Lower lobe of right lung (tissue), 2 donors: Measurements from ENCODE around the gene GLB1L3. TPM values are rescaled to one million over a fixed set of nuclear protein-coding genes. Genes with fewer than 3 reads are reported as not detected.

ENCODE experiments used
- ATAC-seq, 2 donors: fragments of 200-7000 bp; cut with Tn5 transposase; one replicate each; pipeline ENCODE4 v1.9.1; 2020 to 2022; ENCODE audit warnings: mild to moderate bottlenecking in 2 of 2, moderate library complexity in 2 of 2
- DNase-seq: peaks from one replicate; pipeline ENCODE4 v3.0.0-alpha.2; 2020
- H3K27ac ChIP-seq: fragments of 200-600 bp; one replicate; pipeline ENCODE4 v1.8.0; 2022
- H3K27me3 ChIP-seq: fragments of 200-600 bp; one replicate; pipeline ENCODE4 v1.8.0; 2022; ENCODE audit warnings: low read depth
- H3K36me3 ChIP-seq: fragments of 200-600 bp; one replicate; pipeline ENCODE4 v1.8.0; 2022; ENCODE audit warnings: mild to moderate bottlenecking
- H3K4me1 ChIP-seq: fragments of 200-600 bp; one replicate; pipeline ENCODE4 v1.8.0; 2022
- H3K4me3 ChIP-seq: fragments of 200-600 bp; one replicate; pipeline ENCODE4 v1.8.0; 2022; ENCODE audit warnings: mild to moderate bottlenecking
- H3K9me3 ChIP-seq: fragments of 200-600 bp; one replicate; pipeline ENCODE4 v1.8.0; 2022
- CTCF ChIP-seq: fragments of 200-600 bp; IDR thresholded peaks from one replicate; pipeline ENCODE4 v1.8.0; 2022; ENCODE audit warnings: antibody characterized with exemption, mild to moderate bottlenecking
- intact Hi-C: fragments of 100-400 bp; cut with DNase I; formaldehyde crosslinking; loops from one replicate; pipeline ENCODE4 v1.11.0; 2022
- total RNA-seq: library from RNA; stranded (reverse); fragmentation: NEBNext Ultra II Directional; extraction: Animal tissue kit (Norgen Biotek cat#: 25700); gene quantifications from one replicate; pipeline ENCODE4 v1.2.1, GENCODE V29; 2021
- donor health status: DM: no; HTN: yes; CAD: no; lungs with severe emphysema.

The GLB1L3 gene
- total RNA-seq, 1 donor from 2014 or later = 0.27 TPM

- H3K27me3 ChIP-seq = peaks cover 13% of the 10 kb centered on the region
- ATAC-seq (peak; percentile 11 to 50), DNase-seq (no peak)
- H3K36me3 ChIP-seq = peaks cover 33% of the 10 kb centered on the region
- intact Hi-C loops = no loop called here
- no peak overlapping the region for H3K4me3 ChIP-seq
- H3K9me3 ChIP-seq = no peaks in the 10 kb centered on the region
- no peak for TF ChIP-seq CTCF
- peak overlapping the region; percentile 61 for H3K27ac ChIP-seq
- peaks cover 24% of the 10 kb centered on the region for H3K4me1 ChIP-seq
Measured at GRCh38 chr11:134266440-134266839, 9.7 kb upstream of the GLB1L3 start.

DNA sequence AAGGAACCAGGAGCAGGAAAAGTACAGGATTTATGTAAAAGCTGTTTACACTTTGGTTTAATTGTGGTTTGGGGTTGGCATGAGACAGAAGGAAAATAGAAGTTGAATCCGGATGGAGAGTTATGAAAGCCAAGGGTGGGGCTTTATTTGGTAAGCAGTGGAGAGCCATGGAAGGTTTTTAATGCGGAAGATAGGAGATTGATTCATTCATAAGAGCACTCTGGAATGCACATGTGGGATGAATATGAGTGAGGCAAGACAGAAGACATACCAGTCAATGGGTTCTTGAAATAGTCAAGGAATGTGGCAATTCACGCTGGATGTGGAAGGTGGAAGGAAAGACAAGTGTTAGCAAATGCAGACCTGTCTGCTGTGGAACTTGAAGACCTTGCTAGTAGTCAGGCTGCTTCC is 9.3 kb upstream of the GLB1L3 start:
- ATAC-seq (peak; percentile 79 to 92), DNase-seq (no peak)
- no peak overlapping the region for H3K4me3 ChIP-seq
- peak overlapping the region; percentile 61 for H3K27ac ChIP-seq
- no peak for TF ChIP-seq CTCF
- no peaks in the 10 kb centered on the region for H3K9me3 ChIP-seq
- peaks cover 17% of the 10 kb centered on the region for H3K27me3 ChIP-seq
- H3K4me1 ChIP-seq = peaks cover 24% of the 10 kb centered on the region
- intact Hi-C loops = no loop called here
- peaks cover 29% of the 10 kb centered on the region for H3K36me3 ChIP-seq

DNA sequence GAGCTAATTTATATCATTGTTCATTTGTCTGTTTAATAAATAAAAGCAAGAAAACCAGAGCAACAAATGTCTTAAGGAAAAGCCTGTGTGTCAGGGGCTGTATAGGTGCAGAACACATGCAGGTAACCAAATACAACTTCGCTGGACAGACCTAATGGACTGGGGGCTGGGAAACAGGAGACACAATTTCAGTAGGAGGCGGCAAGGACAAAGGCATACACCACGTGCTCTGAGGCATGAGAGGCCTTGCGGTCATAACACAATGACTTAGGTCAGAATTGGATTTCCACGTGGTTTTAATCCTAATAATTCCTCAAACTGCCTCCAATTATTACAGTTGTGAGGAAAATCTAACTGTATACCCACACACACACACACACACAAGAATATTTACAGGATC is 8.7 kb upstream of the GLB1L3 start:
- intact Hi-C loops = no loop called here
- H3K9me3 ChIP-seq = no peaks in the 10 kb centered on the region
- TF ChIP-seq CTCF = no peak
- ATAC-seq (no peak), DNase-seq (no peak)
- H3K27me3 ChIP-seq = peaks cover 23% of the 10 kb centered on the region
- H3K4me1 ChIP-seq = peaks cover 24% of the 10 kb centered on the region
- H3K36me3 ChIP-seq = peaks cover 23% of the 10 kb centered on the region
- no peak overlapping the region for H3K4me3 ChIP-seq
- H3K27ac ChIP-seq = no peak overlapping the region

DNA sequence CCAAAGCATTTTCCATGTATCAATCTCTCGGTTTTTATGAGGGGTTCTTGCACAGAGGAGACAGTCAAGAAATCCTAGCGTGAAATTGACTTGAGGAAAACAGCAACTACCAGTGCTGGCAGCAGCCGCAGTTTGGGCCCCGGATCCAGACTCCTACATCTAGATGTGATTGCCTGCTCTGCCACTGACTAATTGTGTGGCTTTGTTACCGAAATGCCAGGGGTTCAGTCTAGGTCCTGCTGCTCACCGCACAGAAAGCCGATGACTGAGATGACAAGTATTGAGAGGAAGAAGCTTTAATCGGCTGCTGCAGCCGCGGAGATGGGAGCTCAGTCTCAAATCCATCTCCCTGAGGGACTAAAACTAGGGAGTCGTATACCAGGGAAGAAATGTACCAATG is 8.2 kb upstream of the GLB1L3 start:
- Histone ChIP-seq H3K27me3 (peaks cover 28% of the 10 kb centered on the region), H3K4me3 (no peak overlapping the region), H3K9me3 (no peaks in the 10 kb centered on the region), H3K27ac (no peak overlapping the region), H3K36me3 (peaks cover 18% of the 10 kb centered on the region), H3K4me1 (peaks cover 24% of the 10 kb centered on the region)
- no peak for TF ChIP-seq CTCF
- DNase-seq (no peak), ATAC-seq (no peak)
- intact Hi-C loops = no loop called here

- no peak for ATAC-seq
- H3K9me3 ChIP-seq = no peaks in the 10 kb centered on the region
- no peak for TF ChIP-seq CTCF
- intact Hi-C loops = no loop called here
- no peak overlapping the region for H3K27ac ChIP-seq
- DNase-seq = no peak
- H3K36me3 ChIP-seq = peaks cover 1% of the 10 kb centered on the region
- H3K4me1 ChIP-seq = peaks cover 25% of the 10 kb centered on the region
- H3K27me3 ChIP-seq = peaks cover 51% of the 10 kb centered on the region
- H3K4me3 ChIP-seq = no peak overlapping the region
Measured at GRCh38 chr11:134270250-134270714, 5.9 kb upstream of the GLB1L3 start.

- H3K27me3 ChIP-seq = peaks cover 68% of the 10 kb centered on the region
- no peak for ATAC-seq
Measured at GRCh38 chr11:134271978-134272377, 4.2 kb upstream of the GLB1L3 start.

More at GRCh38 chr11:134271978-134272377, 4.2 kb upstream of the GLB1L3 start:
- intact Hi-C loops = no loop called here
- H3K4me3 ChIP-seq = no peak overlapping the region
- H3K4me1 ChIP-seq = peaks cover 31% of the 10 kb centered on the region
- no peaks in the 10 kb centered on the region for H3K36me3 ChIP-seq
- H3K27ac ChIP-seq = no peak overlapping the region
- TF ChIP-seq CTCF = no peak
- DNase-seq = no peak
- no peaks in the 10 kb centered on the region for H3K9me3 ChIP-seq
